RKO (cell line): ENCODE measurements around the gene EZR.

ENCODE experiments used
- DNase-seq: peaks from one replicate; pipeline ENCODE4 v3.0.0-alpha.2; 2016; ENCODE audit warnings: low spot score

Gene EZR

DNA sequence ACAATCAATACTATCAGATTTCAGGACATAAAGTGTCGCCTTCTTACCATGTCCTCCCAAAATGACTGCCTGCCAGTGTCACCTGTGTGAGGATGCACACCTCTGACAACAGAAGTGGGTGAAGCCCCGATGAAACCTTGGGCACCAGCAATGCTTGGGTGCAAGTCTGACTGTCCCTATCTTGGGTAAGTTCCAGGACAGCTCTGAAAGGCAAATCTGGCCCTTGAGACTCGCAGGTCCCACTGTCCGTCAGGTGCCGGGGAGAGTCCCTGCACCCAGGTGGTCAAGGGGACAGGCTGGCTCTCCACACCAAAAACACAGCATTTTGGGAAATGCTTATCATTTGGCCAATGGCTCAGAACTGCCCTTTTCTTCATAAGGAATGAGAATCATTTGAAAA lies 43.3 kb downstream of the EZR start:
- DNase-seq, result no peak

DNA sequence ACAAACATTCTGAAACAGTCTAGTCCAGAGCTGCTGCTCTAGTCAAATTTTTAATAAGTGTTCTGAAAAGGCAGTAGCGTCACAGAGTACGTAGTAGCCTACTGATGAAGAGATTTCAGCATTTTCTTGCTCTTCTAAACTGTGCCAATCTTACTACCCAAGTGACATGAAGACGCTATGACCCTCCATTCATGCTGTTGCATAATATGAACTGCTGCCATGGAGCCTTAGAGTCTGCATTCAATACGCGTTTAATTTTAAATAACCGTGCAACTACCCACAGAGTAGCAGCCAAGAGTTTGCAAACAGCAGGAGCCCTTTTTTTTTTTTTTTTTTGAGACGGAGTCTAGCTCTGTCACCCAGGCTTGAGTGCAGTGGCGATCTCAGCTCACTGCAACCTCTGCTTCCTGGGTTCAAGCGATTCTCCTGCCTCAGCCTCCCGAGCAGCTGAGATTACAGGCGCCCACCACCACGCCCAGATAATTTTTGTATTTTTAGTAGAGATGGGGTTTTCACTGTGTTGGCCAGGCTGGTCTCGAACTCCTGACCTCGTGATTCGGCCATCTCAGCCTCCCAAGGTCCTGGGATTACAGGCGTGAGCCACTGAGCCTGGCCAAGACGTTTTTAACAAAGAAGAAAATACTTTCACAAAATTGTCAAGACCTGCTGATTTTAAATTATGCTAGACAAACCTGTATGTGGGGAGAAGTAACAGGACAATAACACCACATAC lies 44.3 kb downstream of the EZR start:
- no peak for DNase-seq

DNA sequence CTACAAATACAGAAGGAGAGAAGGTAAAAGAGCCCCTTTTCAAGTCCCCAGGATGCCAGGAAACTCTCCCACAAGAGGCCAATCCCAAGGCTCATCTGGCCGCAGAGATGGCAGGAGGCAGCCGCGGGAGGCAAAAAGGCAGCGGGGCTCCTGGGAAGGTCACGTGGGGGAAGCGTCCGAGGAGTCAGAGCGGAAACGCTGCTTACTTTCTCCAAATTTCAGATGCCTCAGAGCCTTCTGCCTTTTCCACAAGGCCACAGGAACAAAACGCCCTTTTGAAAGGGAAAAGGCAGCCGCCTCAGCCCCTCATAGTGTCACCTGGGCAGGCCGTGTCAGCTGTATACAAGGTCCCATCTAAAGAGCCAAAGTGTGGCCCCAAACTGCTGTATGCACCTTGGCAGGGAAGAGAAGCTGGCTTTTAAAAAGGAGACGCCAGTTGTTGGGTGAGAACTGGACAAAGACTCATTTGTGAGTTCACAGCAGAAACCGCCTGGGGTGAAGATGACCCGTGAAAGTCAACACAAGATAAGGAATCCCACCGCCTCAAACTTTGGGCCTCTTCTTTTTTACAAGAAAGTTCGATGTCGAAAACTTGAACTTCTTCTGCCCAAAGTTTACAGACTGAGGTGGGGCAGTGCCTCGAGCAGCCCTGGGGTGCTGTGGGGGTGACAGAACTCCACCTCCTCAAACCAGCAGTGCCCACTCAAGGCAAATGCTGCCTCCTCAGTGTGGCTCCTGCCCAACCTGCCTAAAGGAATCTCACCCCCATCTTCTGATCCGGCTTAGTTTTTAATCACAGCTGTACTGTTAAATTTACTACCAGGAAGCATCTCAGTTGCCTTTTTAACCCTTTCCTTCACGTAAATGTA lies 45.4 kb downstream of the EZR start:
- no peak for DNase-seq

GRCh38 chr6:158772851-158773371 lies 46.3 kb downstream of the EZR start:
- no peak for DNase-seq

GRCh38 chr6:158772172-158772571 lies 47.0 kb downstream of the EZR start:
- DNase-seq, result no peak

DNA sequence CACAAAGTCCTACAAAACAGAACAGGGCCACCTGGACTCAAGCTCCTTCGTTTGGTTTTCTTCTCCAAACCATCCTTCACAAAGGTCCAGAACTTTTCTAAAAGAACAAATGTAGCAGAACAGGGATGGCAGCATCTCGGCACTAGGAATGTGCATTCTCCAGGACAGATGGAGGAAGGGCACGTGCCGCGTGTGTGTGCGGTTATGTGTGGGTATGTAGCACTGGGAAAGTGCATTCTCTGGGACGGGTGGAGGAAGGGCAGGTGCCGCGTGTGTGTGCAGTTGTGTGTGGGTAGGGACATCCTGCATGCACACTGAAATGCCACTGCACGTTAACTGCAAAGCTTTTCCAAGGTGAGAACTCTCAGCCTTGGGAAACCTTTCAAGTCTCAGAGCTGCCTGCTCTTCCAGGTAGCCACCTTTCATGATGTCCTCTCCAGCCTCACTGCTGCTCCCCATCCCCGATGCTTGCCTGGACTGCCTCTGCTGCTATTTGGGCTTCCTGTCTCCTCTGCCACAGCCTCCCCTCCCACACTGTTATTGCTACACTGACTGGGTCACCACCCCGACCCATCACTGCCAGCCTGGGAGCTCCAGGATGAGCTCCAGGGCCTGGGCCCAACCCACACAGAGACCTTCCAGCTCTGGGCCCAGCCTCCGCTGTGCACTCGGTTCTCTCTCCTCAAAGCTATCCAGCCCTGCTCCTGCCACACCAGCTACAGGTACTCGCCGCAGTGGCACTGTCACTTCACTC lies 47.6 kb downstream of the EZR start:
- no peak for DNase-seq

- DNase-seq, result no peak
Observed at GRCh38 chr6:158770533-158771330, 48.4 kb downstream of the EZR start.

DNA sequence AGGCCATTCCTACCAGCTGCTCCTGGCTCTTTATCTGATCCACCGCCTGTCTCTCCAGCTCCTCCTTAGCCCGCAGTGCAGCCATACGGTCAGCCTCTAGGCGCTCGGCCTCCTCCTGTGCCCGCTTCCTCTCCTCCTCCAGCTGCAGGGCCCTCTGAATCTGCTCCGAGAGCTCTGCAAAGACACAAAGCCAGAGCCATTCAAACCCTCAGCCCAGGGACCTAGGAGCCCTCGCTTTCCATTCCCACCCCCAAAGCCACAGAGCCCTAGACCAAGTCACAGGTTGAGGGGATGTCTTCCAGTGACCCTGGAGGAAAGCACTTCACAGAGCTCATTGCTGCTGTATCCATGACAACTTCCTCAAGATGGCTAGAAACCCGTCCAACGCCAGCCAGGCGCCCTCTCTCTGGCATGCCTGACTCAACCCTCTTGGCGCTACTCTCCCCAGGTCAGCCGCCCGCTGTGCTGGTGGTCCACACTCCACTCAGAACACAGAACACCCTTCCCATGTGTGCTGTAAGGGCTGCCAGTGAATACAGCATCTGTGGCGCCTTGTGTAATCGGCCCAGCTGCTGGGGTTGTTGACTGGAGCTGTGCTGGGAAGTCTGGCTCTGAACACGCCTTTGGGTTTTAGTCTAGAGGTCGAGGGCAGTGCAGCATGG lies 49.3 kb downstream of the EZR start:
- DNase-seq, result no peak

GRCh38 chr6:158769234-158769770 lies 49.9 kb downstream of the EZR start:
- DNase-seq, result no peak

GRCh38 chr6:158768436-158768835 lies 50.7 kb downstream of the EZR start:
- DNase-seq, result peak; percentile 29

DNA sequence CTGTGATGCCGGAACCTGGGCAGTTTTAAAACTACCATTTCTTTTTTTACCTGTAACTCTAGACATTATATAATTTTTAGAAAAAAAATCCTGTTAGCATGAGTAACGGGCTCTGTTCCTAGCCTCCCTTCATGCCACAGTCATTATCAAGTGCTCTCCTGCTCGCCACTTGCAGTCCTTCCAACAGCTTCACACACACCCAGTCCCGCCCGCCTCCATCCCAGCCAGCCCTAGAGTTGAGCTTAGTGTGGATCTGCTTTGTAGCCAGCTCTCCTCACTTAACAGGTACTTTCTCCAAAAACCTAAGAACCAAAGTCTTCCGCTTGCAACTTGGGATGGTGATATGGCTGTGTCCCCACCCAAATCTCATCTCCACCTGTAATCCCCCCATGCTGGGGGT lies 51.5 kb downstream of the EZR start:
- DNase-seq, result no peak

- no peak for DNase-seq
Observed at GRCh38 chr6:158766621-158767455, 52.3 kb downstream of the EZR start.

- DNase-seq, result no peak
Observed at GRCh38 chr6:158765499-158766068, 53.6 kb downstream of the EZR start.

GRCh38 chr6:158764926-158765325 lies 54.2 kb downstream of the EZR start:
- DNase-seq, result no peak

DNA sequence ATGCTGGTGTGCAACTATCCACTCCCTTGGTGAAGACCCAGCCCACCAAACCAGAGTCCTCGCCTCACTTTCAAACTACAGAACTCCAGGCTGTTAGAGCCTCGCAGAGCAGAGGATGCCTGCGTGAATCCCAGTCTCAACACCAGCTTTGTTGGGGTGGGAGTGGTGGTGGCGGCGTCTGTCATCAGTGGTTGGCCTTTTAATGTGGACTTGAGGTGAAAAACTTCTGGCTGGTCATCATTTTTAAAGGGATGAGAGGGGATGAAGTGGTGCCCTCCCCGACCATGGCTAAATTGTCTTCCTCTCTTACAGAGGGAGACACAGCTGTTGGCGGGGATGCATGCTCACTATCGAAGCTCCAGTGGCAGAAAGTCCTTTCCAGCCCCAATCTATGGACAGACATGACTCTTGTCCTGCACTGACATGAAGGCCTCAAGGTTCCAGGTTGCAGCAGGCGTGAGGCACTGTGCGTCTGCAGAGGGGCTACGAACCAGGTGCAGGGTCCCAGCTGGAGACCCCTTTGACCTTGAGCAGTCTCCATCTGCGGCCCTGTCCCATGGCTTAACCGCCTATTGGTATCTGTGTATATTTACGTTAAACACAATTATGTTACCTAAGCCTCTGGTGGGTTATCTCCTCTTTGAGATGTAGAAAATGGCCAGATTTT lies 54.9 kb downstream of the EZR start:
- no peak for DNase-seq

DNA sequence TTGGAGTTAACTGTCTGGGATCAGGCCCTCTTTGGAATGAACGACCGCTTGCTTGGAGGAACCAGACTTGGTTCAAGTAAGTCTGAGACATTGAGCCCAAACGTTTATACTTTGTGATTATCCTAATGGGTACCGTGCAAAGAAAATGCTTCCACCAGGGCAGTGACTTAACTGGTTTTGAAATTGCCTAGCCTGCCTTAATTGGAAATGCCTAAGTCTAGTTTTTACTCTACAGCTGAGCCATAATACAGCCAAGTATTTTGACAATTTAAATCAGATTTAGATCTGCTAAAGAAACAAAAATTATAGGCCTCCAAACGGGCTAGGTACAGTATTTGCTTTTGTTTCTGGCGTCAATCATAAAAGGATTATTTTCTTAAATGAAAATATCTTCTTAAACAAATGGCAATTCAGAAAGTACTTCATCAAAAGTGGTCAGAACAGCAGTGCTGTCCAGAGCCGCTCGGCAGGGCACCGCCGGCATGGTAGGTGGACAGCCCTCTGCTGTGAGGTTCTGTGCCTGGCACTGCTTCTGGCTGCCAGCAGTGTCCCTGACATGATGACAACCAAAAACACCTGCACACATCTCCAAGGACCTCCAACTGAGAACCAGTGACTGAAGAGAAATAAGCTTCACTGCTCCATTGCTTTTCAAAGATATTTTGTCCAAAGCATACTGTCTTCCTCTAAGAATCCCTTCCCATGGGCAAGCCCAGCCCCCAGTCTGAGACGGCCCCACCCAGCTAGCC lies 55.6 kb downstream of the EZR start:
- DNase-seq, result no peak

DNA sequence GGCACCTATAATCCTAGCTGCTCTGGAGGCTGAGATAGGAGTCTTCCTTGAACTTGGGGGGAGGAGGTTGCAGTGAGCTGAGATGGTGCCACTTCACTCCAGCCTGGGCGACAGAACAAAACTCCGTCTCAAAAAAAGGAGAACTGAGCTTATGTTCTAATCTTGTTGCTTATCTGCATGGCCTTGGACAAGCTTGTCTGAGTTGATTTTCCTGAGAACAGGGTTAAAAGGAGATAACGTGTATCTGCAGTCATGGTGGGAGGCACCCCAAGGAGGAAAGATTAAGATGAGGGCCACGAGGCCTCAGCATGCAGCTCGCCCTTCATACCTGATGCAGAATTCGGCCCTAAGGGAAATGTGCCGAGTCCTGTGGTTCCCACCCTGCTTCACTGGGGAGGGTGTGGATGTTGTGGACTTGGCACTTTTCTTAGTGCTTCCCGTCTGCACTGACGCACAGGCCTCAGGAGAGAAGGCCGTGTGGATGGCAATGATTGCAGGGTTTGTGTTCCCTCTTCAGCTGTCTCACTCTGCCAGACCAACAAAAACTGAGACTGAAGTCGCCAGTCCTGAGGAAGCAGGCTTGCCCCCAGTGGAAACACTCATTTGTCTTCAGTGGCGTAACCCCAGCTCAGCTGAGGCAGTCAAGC lies 56.3 kb downstream of the EZR start:
- no peak for DNase-seq

DNA sequence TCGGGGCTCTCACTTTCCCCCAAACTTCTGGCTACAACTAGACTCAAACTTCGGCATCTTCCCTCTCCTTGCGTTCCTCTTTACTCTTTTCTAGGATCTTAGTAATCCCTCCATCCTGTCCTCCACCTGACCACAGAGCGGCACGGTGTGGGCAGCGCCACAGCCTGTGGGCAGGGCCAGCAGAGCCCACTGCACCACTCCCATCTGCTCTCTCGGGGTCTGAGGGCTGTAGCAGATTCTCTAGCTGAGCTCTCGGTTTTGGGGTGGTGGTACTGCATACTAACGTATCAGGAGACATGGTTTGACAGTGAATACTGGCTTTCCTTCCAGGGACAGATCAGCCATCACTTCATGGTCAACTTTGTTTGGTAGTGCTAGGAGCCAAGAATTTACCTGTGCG lies 57.4 kb downstream of the EZR start:
- no peak for DNase-seq
